ENCODE data around the gene CTSE.

Gene CTSE

DNA sequence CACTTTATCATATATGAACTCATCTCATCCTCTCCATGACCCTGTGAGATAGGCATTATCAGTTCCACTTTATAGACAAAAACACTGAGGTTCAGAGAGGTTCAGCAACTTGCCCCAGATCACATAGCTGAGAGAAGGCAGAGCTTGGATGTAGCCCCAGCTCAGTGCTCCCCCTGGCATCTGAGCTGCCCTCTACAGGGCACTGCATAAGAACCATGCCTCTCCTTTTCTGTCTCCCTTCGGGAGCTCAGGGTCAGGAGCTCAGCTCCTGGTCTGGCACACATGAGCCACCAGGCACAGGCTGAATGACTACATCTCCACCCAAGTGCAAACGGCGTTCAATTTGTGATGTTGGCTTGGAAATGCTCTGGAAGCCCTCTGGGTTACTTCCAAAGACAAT lies 37.4 kb downstream of the CTSE start:
- TF ChIP-seq, protein P1, sequence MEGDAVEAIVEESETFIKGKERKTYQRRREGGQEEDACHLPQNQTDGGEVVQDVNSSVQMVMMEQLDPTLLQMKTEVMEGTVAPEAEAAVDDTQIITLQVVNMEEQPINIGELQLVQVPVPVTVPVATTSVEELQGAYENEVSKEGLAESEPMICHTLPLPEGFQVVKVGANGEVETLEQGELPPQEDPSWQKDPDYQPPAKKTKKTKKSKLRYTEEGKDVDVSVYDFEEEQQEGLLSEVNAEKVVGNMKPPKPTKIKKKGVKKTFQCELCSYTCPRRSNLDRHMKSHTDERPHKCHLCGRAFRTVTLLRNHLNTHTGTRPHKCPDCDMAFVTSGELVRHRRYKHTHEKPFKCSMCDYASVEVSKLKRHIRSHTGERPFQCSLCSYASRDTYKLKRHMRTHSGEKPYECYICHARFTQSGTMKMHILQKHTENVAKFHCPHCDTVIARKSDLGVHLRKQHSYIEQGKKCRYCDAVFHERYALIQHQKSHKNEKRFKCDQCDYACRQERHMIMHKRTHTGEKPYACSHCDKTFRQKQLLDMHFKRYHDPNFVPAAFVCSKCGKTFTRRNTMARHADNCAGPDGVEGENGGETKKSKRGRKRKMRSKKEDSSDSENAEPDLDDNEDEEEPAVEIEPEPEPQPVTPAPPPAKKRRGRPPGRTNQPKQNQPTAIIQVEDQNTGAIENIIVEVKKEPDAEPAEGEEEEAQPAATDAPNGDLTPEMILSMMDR (IDR thresholded peaks at IDR 0.05; ENCODE audit: insufficient read depth, missing control alignments) = no peak
- DNase-seq (ENCODE audit: insufficient read length, low spot score) (no peak), FAIRE-seq (no peak)

DNA sequence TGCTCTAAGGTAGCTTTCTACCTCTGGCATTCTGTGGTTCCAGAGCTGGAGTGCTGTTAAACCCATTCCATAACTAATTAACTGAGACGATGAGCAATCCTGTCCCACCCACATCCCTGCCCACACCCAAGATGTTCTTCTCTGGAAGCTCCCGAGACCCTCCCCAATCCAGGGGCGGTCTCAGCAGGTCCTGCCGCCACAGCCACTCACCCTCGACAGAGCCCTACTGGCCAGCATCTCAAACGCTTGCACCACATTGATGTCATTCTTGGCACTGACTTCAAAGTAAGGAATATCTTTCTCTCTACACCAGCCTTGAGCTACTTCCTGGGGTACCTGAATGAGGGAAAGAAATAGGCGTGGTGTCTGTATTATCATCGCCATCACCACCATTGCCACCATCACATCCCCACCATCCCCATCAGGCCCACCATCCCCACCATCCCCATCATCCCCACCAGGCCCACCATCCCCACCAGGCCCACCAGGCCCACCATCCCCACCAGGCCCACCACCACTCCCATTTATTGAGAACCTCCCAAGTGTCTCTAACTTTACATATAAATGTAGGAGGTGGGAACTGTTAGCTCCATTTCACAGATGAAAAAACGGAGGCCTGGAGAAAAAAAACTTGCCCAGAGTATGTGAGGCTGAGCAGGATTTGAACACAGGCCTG lies 38.2 kb downstream of the CTSE start:
- TF ChIP-seq, protein P1 (IDR thresholded peaks at IDR 0.05; ENCODE audit: insufficient read depth, missing control alignments) = no peak
- DNase-seq (ENCODE audit: insufficient read length, low spot score) (no peak), FAIRE-seq (no peak)

DNA sequence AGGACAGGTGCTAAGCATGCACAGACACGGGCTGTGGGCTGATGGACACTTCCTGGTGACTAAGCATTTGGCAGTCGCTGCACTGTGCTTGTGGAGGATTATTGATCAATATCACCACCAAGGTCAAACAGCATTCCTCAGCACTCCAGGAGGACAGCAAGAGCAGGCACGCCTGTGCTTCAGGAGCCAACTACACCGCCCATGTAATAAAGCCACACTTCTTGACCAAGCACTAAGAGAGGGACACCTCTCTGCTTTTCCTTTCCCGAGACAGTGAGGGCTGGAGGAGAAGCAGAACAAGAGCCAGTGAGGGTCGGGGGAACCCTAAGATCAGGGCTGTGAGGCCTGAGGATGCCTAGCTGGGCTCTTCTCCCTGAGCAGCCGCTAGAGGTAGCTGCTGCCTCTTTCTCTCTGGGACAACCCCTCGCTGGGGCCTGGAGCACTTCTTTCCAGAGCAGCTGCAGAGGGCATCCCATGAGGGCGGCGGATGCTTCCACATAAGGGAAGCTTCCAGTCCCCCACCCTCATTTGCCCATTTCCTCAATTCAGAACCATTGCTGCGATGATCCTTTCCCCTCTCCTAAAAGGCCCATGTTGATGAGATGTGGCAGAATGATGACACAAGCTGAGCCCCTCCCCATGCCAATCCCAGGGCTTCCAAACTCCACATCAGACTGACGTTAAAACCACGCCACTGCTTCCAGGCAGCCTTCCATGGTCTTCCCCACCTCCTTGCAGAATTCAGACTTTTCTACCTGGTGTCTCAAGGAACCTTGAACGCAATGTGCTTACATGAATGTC lies 39.6 kb downstream of the CTSE start:
- no peak for DNase-seq (ENCODE audit: insufficient read length, low spot score)
- FAIRE-seq = no peak
- TF ChIP-seq, protein P1 (IDR thresholded peaks at IDR 0.05; ENCODE audit: insufficient read depth, missing control alignments) = peak; percentile 66

DNA sequence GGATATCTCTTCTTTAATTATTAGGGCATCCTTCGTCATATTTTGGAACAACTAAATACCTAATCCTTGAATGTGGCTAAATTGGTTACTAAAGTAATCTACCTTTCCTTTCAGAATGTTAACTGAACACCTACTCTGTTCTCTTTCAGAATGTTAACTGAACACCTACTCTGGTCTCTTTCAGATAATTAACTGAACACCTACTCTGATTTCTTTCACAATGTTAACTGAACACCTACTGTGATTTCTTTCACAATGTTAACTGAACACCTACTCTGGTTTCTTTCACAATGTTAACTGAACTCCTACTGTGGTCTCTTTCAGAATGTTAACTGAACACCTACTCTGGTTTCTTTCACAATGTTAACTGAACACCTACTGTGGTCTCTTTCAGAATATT lies 42.4 kb downstream of the CTSE start:
- DNase-seq (ENCODE audit: insufficient read length, low spot score) (no peak), FAIRE-seq (no peak)
- TF ChIP-seq, protein P1 (IDR thresholded peaks at IDR 0.05; ENCODE audit: insufficient read depth, missing control alignments) = no peak

DNA sequence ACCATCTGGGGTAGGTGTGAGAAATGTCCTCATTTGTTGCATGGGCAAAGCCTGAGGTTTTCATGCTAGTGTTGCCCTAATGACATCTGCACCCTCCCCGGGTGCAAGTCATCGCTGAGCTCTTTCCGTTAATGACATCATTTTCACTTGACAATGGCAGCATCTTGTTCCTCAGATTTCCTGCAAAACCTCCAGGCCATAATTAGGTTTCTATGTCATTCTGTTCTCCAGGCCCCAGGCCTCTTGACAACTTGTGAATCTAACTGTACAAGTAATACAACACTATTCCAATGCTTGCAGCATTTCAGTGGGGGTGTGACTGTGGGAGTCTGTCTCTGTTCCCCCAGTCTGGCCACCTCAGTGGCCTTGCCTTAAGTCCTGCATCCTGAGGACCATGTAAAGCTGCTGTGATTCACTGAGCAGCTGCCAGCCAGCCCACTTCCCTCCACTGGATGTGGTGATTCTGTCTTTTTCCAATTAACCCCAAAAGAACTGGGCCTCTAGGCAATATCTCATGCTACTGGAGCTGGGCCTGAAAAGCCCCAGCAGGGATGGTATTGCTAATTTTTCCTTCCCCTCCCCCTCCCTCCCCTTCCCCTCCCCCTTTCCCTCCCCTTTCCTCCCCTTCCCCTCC lies 43.3 kb downstream of the CTSE start:
- TF ChIP-seq, protein P1 (IDR thresholded peaks at IDR 0.05; ENCODE audit: insufficient read depth, missing control alignments) = no peak
- FAIRE-seq (no peak), DNase-seq (ENCODE audit: insufficient read length, low spot score) (no peak)

DNA sequence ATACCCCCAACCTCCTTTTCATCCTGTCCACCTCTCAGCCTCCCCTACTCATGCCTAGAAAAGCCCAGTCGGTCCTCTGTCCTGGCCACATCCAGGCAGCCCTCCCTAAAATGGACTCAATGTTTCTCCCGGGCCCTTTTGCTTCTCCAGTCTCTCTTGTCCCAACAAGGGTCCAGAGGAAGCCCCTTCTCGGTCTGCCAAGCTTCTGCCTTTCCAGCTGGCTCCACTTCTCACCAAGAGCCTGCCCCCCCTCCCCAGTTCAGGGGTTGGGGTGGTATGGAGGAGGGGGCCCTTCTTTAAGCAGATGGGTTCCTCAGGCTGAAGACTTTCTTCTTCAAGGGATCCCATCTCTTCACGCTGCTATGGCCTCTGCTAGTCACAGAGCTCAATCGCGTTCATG lies 44.4 kb downstream of the CTSE start:
- TF ChIP-seq, protein P1 (IDR thresholded peaks at IDR 0.05; ENCODE audit: insufficient read depth, missing control alignments) = no peak
- FAIRE-seq (no peak), DNase-seq (ENCODE audit: insufficient read length, low spot score) (no peak)
